Stimulated activated CD4-positive, alpha-beta T cell treated with anti-CD3 and anti-CD28 coated beads, Interleukin-15, amount 100 ng/mL, for 24 hours (primary cell): ENCODE results near the gene RASAL1.

Experiments used
- DNase-seq: peaks from one replicate; pipeline ENCODE4 v3.0.0-alpha.2; 2020

RASAL1 gene

GRCh38 chr12:113055594-113056380 lies 79.8 kb downstream of the RASAL1 start:
- no peak for DNase-seq

- DNase-seq: no peak
Measured at GRCh38 chr12:113054948-113055486, 80.5 kb downstream of the RASAL1 start.

GRCh38 chr12:113052326-113052725 lies 83.2 kb downstream of the RASAL1 start:
- DNase-seq: no peak

GRCh38 chr12:113051759-113052158 lies 83.8 kb downstream of the RASAL1 start:
- no peak for DNase-seq

DNA sequence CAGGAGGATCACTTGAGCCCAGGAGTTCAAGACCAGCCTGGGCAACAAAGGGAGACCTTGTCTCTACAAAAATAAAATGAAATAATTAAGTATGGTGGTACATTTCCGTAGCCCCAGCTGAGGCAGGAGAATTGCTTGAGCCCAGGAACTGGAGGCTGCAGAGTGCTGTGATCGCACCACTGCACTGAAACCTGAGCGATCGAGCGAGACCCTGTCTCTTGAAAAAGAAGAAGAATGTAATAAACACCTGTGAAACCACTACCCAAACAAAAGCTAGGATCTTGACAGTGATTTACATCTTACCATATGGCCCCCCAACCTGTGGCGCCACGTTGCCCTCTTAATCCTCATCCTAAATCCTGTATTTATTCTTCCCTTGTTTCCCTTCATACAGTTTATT lies 84.8 kb downstream of the RASAL1 start:
- no peak for DNase-seq

- DNase-seq: no peak
Measured at GRCh38 chr12:113049976-113050742, 85.4 kb downstream of the RASAL1 start.
